BJ (cell line): ENCODE results near the gene SPDYA. TPM values are rescaled to one million over a fixed set of nuclear protein-coding genes. Genes with fewer than 3 reads are reported as not detected.

Source experiments
- CTCF ChIA-PET: fragments of 350-600 bp; formaldehyde crosslinking; extraction: SDS; loops from one replicate; lab custom pipeline; 2021; ENCODE audit warnings: antibody characterized with exemption, inconsistent platforms; lab: Yijun Ruan, JAX
- POLR2A ChIA-PET: fragments of 300-600 bp; sonication (Branson Sonifier 250); formaldehyde crosslinking; extraction: SDS; loops from one replicate; lab custom pipeline; 2021; ENCODE audit warnings: antibody characterized with exemption; lab: Charles Lee
- DNase-seq: peaks from one replicate; pipeline ENCODE4 v3.0.0-alpha.2; 2011; ENCODE audit warnings: low read depth
- H3K27me3 ChIP-seq: 2 replicates; pipeline ENCODE4 v1.6.0; 2011; ENCODE audit warnings: low read length; ENCODE audit not compliant: control insufficient read depth, insufficient read depth
- H3K36me3 ChIP-seq: 2 replicates; pipeline ENCODE4 v1.5.1; 2011; ENCODE audit warnings: low read length; ENCODE audit not compliant: control insufficient read depth, insufficient read depth
- H3K4me3 ChIP-seq: 2 replicates; pipeline ENCODE4 v1.5.1; 2011; ENCODE audit warnings: low read depth, mild to moderate bottlenecking, control low read depth, low read length
- CTCF ChIP-seq: IDR thresholded peaks from 2 replicates; pipeline ENCODE4 v1.5.1; 2011; ENCODE audit warnings: low read depth, mild to moderate bottlenecking, control low read depth, inconsistent platforms, low read length, moderate library complexity; ENCODE audit not compliant: insufficient read depth
- polyA plus RNA-seq: library from polyadenylated mRNA; depleted of rRNA; stranded (reverse); fragments of >200 nt; gene quantifications from 2 replicates; pipeline ENCODE4 v1.2.3, GENCODE V29; 2011

Gene SPDYA
- polyA plus RNA-seq, 1 experiment: not detected

GRCh38 chr2:28767337-28767736 is 43.3 kb upstream of the SPDYA start:
- DNase-seq: no peak
- ChIA-PET CTCF (no interaction called here), POLR2A (no interaction called here)
- Histone ChIP-seq H3K27me3 (no peaks in the 10 kb centered on the region), H3K36me3 (no peaks in the 10 kb centered on the region), H3K4me3 (no peak overlapping the region)
- no peak for TF ChIP-seq CTCF

- DNase-seq: no peak
- ChIA-PET CTCF (interaction anchor here (0.6 to 1.5 kb wide), 3 partner anchors 27 to 184 kb away, joined by 3 to 4 read pairs (median 4); no protein-coding TSS in a partner anchor), POLR2A (no interaction called here)
- Histone ChIP-seq H3K4me3 (no peak overlapping the region), H3K27me3 (no peaks in the 10 kb centered on the region), H3K36me3 (no peaks in the 10 kb centered on the region)
- no peak for TF ChIP-seq CTCF
These were observed 42.2 kb upstream of the SPDYA start for GRCh38 chr2:28768422-28768821.

- TF ChIP-seq CTCF: no peak
- POLR2A ChIA-PET: no interaction called here
- Histone ChIP-seq H3K27me3 (no peaks in the 10 kb centered on the region), H3K36me3 (no peaks in the 10 kb centered on the region), H3K4me3 (no peak overlapping the region)
- CTCF ChIA-PET: interaction anchor here (0.6 to 1.5 kb wide), 3 partner anchors 26 to 185 kb away, joined by 3 to 4 read pairs (median 4); no protein-coding TSS in a partner anchor
- DNase-seq: no peak
These were observed 41.7 kb upstream of the SPDYA start for GRCh38 chr2:28768952-28769351.

- DNase-seq: no peak
- ChIA-PET POLR2A (no interaction called here), CTCF (no interaction called here)
- Histone ChIP-seq H3K27me3 (no peaks in the 10 kb centered on the region), H3K36me3 (no peaks in the 10 kb centered on the region), H3K4me3 (no peak overlapping the region)
- TF ChIP-seq CTCF: no peak
These were observed 38.3 kb upstream of the SPDYA start for GRCh38 chr2:28772351-28772750.

- CTCF ChIA-PET: interaction anchor here (1.3 kb wide), 1 partner anchor 17 kb away, joined by 4 read pairs; no protein-coding TSS in a partner anchor
- POLR2A ChIA-PET: interaction anchor here (0.6 kb wide), 1 partner anchor 1296 kb away, joined by 7 read pairs; no protein-coding TSS in a partner anchor
- peaks cover 7% of the 10 kb centered on the region for H3K36me3 ChIP-seq
- no peak for TF ChIP-seq CTCF
- no peak for DNase-seq
- no peaks in the 10 kb centered on the region for H3K27me3 ChIP-seq
- no peak overlapping the region for H3K4me3 ChIP-seq
These were observed 34.2 kb upstream of the SPDYA start for GRCh38 chr2:28776471-28776870.
